HL-60 (cell line): ENCODE data around the gene SHROOM3.

Experiments
- GABPA ChIP-seq: IDR thresholded peaks from 2 replicates; pipeline ENCODE4 v1.6.1; 2012; ENCODE audit warnings: low read depth
- POLR2AphosphoS5 ChIP-seq: IDR thresholded peaks from 2 replicates; pipeline ENCODE4 v1.6.1; 2012; ENCODE audit warnings: low read depth
- SPI1 ChIP-seq: IDR thresholded peaks from 2 replicates; pipeline ENCODE4 v1.6.1; 2012; ENCODE audit warnings: low read depth, mild to moderate bottlenecking, borderline replicate concordance
- TF ChIP-seq, protein P1 (sequence below): IDR thresholded peaks from one replicate; pipeline ENCODE4 v1.5.1; 2011; ENCODE audit warnings: low read length, control low read depth, inconsistent platforms; ENCODE audit not compliant: insufficient read depth
- TF ChIP-seq, protein P2 (sequence below): IDR thresholded peaks from 2 replicates; pipeline ENCODE4 v1.6.1; 2012; ENCODE audit warnings: low read depth; ENCODE audit not compliant: insufficient replicate concordance

DNA sequence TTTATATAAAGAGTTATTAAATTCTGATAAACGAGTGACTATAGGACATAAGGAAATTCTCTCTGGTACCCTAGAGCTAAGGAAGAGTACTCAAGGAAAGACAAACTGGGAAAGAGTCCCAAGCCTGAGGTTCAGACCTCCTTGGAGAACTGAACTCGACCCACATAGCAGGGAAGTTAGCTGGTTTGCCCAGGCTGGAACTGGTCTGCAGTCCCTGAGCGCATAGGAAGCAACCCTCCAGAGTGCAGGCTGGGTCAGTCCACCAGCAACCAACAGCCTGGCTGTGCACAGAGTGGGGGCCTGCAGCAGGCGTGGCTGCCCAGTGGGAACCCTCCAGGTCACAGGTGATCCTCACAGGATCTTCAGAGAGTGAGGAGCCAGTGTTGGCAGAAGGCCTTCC is 348.8 kb downstream of the SHROOM3 start:
- TF ChIP-seq SPI1, result no peak
- TF ChIP-seq, protein P1, sequence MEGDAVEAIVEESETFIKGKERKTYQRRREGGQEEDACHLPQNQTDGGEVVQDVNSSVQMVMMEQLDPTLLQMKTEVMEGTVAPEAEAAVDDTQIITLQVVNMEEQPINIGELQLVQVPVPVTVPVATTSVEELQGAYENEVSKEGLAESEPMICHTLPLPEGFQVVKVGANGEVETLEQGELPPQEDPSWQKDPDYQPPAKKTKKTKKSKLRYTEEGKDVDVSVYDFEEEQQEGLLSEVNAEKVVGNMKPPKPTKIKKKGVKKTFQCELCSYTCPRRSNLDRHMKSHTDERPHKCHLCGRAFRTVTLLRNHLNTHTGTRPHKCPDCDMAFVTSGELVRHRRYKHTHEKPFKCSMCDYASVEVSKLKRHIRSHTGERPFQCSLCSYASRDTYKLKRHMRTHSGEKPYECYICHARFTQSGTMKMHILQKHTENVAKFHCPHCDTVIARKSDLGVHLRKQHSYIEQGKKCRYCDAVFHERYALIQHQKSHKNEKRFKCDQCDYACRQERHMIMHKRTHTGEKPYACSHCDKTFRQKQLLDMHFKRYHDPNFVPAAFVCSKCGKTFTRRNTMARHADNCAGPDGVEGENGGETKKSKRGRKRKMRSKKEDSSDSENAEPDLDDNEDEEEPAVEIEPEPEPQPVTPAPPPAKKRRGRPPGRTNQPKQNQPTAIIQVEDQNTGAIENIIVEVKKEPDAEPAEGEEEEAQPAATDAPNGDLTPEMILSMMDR, result no peak
- no peak for TF ChIP-seq GABPA
- no peak for TF ChIP-seq POLR2AphosphoS5
- TF ChIP-seq, protein P2, sequence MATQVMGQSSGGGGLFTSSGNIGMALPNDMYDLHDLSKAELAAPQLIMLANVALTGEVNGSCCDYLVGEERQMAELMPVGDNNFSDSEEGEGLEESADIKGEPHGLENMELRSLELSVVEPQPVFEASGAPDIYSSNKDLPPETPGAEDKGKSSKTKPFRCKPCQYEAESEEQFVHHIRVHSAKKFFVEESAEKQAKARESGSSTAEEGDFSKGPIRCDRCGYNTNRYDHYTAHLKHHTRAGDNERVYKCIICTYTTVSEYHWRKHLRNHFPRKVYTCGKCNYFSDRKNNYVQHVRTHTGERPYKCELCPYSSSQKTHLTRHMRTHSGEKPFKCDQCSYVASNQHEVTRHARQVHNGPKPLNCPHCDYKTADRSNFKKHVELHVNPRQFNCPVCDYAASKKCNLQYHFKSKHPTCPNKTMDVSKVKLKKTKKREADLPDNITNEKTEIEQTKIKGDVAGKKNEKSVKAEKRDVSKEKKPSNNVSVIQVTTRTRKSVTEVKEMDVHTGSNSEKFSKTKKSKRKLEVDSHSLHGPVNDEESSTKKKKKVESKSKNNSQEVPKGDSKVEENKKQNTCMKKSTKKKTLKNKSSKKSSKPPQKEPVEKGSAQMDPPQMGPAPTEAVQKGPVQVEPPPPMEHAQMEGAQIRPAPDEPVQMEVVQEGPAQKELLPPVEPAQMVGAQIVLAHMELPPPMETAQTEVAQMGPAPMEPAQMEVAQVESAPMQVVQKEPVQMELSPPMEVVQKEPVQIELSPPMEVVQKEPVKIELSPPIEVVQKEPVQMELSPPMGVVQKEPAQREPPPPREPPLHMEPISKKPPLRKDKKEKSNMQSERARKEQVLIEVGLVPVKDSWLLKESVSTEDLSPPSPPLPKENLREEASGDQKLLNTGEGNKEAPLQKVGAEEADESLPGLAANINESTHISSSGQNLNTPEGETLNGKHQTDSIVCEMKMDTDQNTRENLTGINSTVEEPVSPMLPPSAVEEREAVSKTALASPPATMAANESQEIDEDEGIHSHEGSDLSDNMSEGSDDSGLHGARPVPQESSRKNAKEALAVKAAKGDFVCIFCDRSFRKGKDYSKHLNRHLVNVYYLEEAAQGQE, result no peak
